NCI-H82 treated with DMSO at 0.1 percent for 48 hours (cell line): ENCODE measurements around the gene BTBD1.

Experiments used
- DNase-seq: peaks from one replicate; lab custom pipeline; 2025; ENCODE audit not compliant: unreplicated experiment; lab: John Stamatoyannopoulos, UW

Gene BTBD1

GRCh38 chr15:82995938-82996337, 71.1 kb downstream of the BTBD1 start:
- no peak for DNase-seq

GRCh38 chr15:82995076-82995475, 72.0 kb downstream of the BTBD1 start:
- peak; percentile 86 for DNase-seq

- DNase-seq, result no peak
Measured at GRCh38 chr15:82993144-82993543, 73.9 kb downstream of the BTBD1 start.

- DNase-seq, result no peak
Measured at GRCh38 chr15:82992436-82992998, 74.5 kb downstream of the BTBD1 start.

GRCh38 chr15:82986442-82986780, 80.6 kb downstream of the BTBD1 start:
- DNase-seq, result no peak

- DNase-seq, result peak; percentile 88
Measured at GRCh38 chr15:82985688-82986441, 81.2 kb downstream of the BTBD1 start, which contains the start of gene RAMAC. Gene RAMAC, plus strand, starts transcription at chr15:82986210. Its CDS starts 2,809 bp downstream, at chr15:82989019.

- DNase-seq, result no peak
Measured at GRCh38 chr15:82980981-82981380, 86.1 kb downstream of the BTBD1 start.

- DNase-seq, result no peak
Measured at GRCh38 chr15:82979726-82980125, 87.3 kb downstream of the BTBD1 start.

- no peak for DNase-seq
Measured at GRCh38 chr15:82978438-82978837, 88.6 kb downstream of the BTBD1 start.

- no peak for DNase-seq
Measured at GRCh38 chr15:82977076-82977475, 90.0 kb downstream of the BTBD1 start.

GRCh38 chr15:82972990-82973389, 94.1 kb downstream of the BTBD1 start:
- no peak for DNase-seq

GRCh38 chr15:82971218-82971984, 95.7 kb downstream of the BTBD1 start:
- DNase-seq, result no peak

GRCh38 chr15:82970696-82971095, 96.4 kb downstream of the BTBD1 start:
- DNase-seq, result no peak

- no peak for DNase-seq
Measured at GRCh38 chr15:82970078-82970686, 96.9 kb downstream of the BTBD1 start.

- no peak for DNase-seq
Measured at GRCh38 chr15:82969353-82969752, 97.7 kb downstream of the BTBD1 start.

GRCh38 chr15:82968066-82968465, 99.0 kb downstream of the BTBD1 start:
- no peak for DNase-seq

GRCh38 chr15:82966671-82967071, 100.4 kb downstream of the BTBD1 start:
- no peak for DNase-seq
